ENCODE data around the gene RAB40B.

- no peak for TF ChIP-seq CTCF (IDR thresholded peaks at IDR 0.05 in 4 of 5, conservative IDR thresholded peaks at IDR 0.05 in 1 of 5)
- no peak for TF ChIP-seq POLR2A (IDR thresholded peaks at IDR 0.05)
Observed at GRCh38 chr17:82619641-82620040, 78.9 kb downstream of the RAB40B start.

Measured in gastrocnemius medialis (tissue), 4 donors.